H1 (cell line): Measurements from ENCODE around the gene S100A16. TPM values are rescaled to one million over a fixed set of nuclear protein-coding genes. Genes with fewer than 3 reads are reported as not detected.

Experiments
- CTCF ChIA-PET: fragments of 300-600 bp; sonication (Branson Sonifier 250); formaldehyde crosslinking; loops from one replicate; lab custom pipeline; 2021; ENCODE audit not compliant: partially characterized antibody; lab: Charles Lee
- POLR2A ChIA-PET: fragments of 300-600 bp; sonication (Branson Sonifier 250); formaldehyde crosslinking; loops from one replicate; lab custom pipeline; 2021; ENCODE audit warnings: inconsistent platforms; ENCODE audit not compliant: partially characterized antibody; lab: Charles Lee
- DNase-seq, 2 experiments: peaks; one replicate each; pipeline versions ENCODE4 v3.0.0 to v3.0.0-alpha.2; 2010 to 2022; ENCODE audit warnings: low spot score in 2 of 2, low read depth in 1 of 2, mixed read lengths in 1 of 2
- FAIRE-seq: peaks from 2 replicates; lab custom pipeline; 2011; peaks lifted over from hg19 to GRCh38; lab: Jason Lieb, UNC
- H2AFZ ChIP-seq: 2 replicates; pipeline ENCODE4 v1.8.1; 2012; ENCODE audit warnings: low read length, inconsistent platforms
- H2AK5ac ChIP-seq: 2 replicates; pipeline ENCODE4 v1.6.1; 2013; ENCODE audit warnings: low read depth, low read length
- H2BK120ac ChIP-seq: replicated peaks from 2 replicates; pipeline ENCODE3; 2013; ENCODE audit warnings: low read depth, low read length, inconsistent platforms
- H2BK12ac ChIP-seq: 2 replicates; pipeline ENCODE4 v1.6.1; 2013; ENCODE audit warnings: low read depth, low read length
- H2BK15ac ChIP-seq: 2 replicates; pipeline ENCODE4 v1.6.1; 2013; ENCODE audit warnings: low read length
- H2BK20ac ChIP-seq: 2 replicates; pipeline ENCODE4 v1.6.1; 2013; ENCODE audit warnings: low read length
- H2BK5ac ChIP-seq: 2 replicates; pipeline ENCODE4 v1.6.1; 2013; ENCODE audit warnings: low read depth, low read length
- H3K14ac ChIP-seq: 2 replicates; pipeline ENCODE4 v1.6.1; 2013; ENCODE audit warnings: inconsistent platforms; ENCODE audit not compliant: insufficient read length
- H3K18ac ChIP-seq: 2 replicates; pipeline ENCODE4 v1.6.1; 2013; ENCODE audit warnings: low read length; ENCODE audit errors: extremely low read depth
- H3K23ac ChIP-seq: 2 replicates; pipeline ENCODE4 v1.6.1; 2013; ENCODE audit warnings: inconsistent platforms; ENCODE audit not compliant: insufficient read length
- H3K23me2 ChIP-seq: 2 replicates; pipeline ENCODE4 v1.6.1; 2013; ENCODE audit warnings: low read depth, low read length
- H3K27ac ChIP-seq: 2 replicates; pipeline ENCODE4 v1.6.1; 2011; ENCODE audit warnings: low read depth, low read length, inconsistent platforms
- H3K27me3 ChIP-seq, 4 experiments: replicated peaks in 1 of 4; 1 replicate in 1 of 4; 2 replicates in 3 of 4; pipeline versions ENCODE4 v1.6.1 to v1.8.1; 2011 to 2013; ENCODE audit warnings: low read length in 3 of 4, mild to moderate bottlenecking in 3 of 4, inconsistent platforms in 2 of 4, mixed read lengths in 2 of 4, moderate library complexity in 1 of 4; ENCODE audit not compliant: control insufficient read depth in 3 of 4, insufficient read depth in 3 of 4; ENCODE audit errors: extremely low read depth in 1 of 4
- H3K36me3 ChIP-seq, 4 experiments: 2 replicates each; pipeline versions ENCODE4 v1.6.1 to v1.8.1; 2011 to 2013; ENCODE audit warnings: mild to moderate bottlenecking in 4 of 4, low read length in 3 of 4, moderate library complexity in 2 of 4, control low read depth in 1 of 4, inconsistent platforms in 1 of 4; ENCODE audit not compliant: insufficient read depth in 4 of 4, control insufficient read depth in 2 of 4
- H3K4ac ChIP-seq: replicated peaks from 2 replicates; pipeline ENCODE3; 2013; ENCODE audit warnings: low read length, low read depth, mixed read lengths, inconsistent platforms; ENCODE audit not compliant: insufficient read length
- H3K4me1 ChIP-seq, 4 experiments: replicated peaks in 1 of 4; 1 replicate in 1 of 4; 2 replicates in 3 of 4; pipeline versions ENCODE4 v1.6.1 to v1.8.1; 2011 to 2013; ENCODE audit warnings: low read length in 3 of 4, inconsistent platforms in 2 of 4, mixed read lengths in 1 of 4; ENCODE audit not compliant: insufficient read depth in 4 of 4, control insufficient read depth in 3 of 4
- H3K4me2 ChIP-seq, 2 experiments: 2 replicates each; pipeline versions ENCODE4 v1.6.1 to v1.8.1; 2011 to 2013; ENCODE audit warnings: low read depth in 2 of 2, low read length in 2 of 2, control low read depth in 1 of 2, inconsistent platforms in 1 of 2, mild to moderate bottlenecking in 1 of 2; ENCODE audit not compliant: insufficient read depth in 1 of 2
- H3K4me3 ChIP-seq, 4 experiments: fragments of 200-600, 300-600 bp in 1 of 4; sonication (generic), shearing (Covaris generic), sonication (Bioruptor Twin) in 1 of 4; 2 replicates each; pipeline versions ENCODE4 v1.5.1 to v1.8.1; 2011 to 2016; ENCODE audit warnings: low read length in 4 of 4, low read depth in 3 of 4, control low read depth in 2 of 4, inconsistent platforms in 2 of 4, mild to moderate bottlenecking in 2 of 4, mixed read lengths in 1 of 4, moderate library complexity in 1 of 4; ENCODE audit not compliant: insufficient read depth in 2 of 4; ENCODE audit errors: extremely low read depth in 1 of 4
- H3K56ac ChIP-seq: replicated peaks from 2 replicates; pipeline ENCODE3; 2013; ENCODE audit warnings: low read depth, mild to moderate bottlenecking, mixed read lengths, low read length, inconsistent platforms; ENCODE audit not compliant: insufficient read length
- H3K79me1 ChIP-seq: 2 replicates; pipeline ENCODE4 v1.6.1; 2013; ENCODE audit warnings: low read depth, low read length, control low read depth
- H3K79me2 ChIP-seq, 2 experiments: 2 replicates each; pipeline versions ENCODE4 v1.6.1 to v1.8.1; 2012 to 2013; ENCODE audit warnings: low read length in 2 of 2, mild to moderate bottlenecking in 2 of 2, inconsistent platforms in 1 of 2; ENCODE audit not compliant: insufficient read depth in 2 of 2, control insufficient read depth in 1 of 2
- H3K9ac ChIP-seq, 4 experiments: replicated peaks in 1 of 4; 1 replicate in 1 of 4; 2 replicates in 3 of 4; pipeline versions ENCODE4 v1.6.1 to v1.8.1; 2011 to 2013; ENCODE audit warnings: low read depth in 3 of 4, low read length in 3 of 4, control low read depth in 2 of 4, mild to moderate bottlenecking in 2 of 4, moderate library complexity in 2 of 4, inconsistent platforms in 1 of 4; ENCODE audit errors: extremely low read depth in 1 of 4
- H3K9me3 ChIP-seq, 2 experiments: 2 replicates each; pipeline versions ENCODE4 v1.6.1 to v1.8.1; 2012 to 2013; ENCODE audit warnings: mild to moderate bottlenecking in 2 of 2, moderate library complexity in 2 of 2, control low read depth in 1 of 2, inconsistent platforms in 1 of 2, low read depth in 1 of 2, low read length in 1 of 2, mixed read lengths in 1 of 2; ENCODE audit not compliant: insufficient read depth in 2 of 2
- H4K20me1 ChIP-seq, 2 experiments: replicated peaks in 1 of 2; 2 replicates each; pipeline versions ENCODE3 to v1.8.1; 2011 to 2013; ENCODE audit warnings: inconsistent platforms in 2 of 2, low read length in 2 of 2, mild to moderate bottlenecking in 1 of 2; ENCODE audit not compliant: insufficient read depth in 2 of 2, control insufficient read depth in 1 of 2
- H4K5ac ChIP-seq: 2 replicates; pipeline ENCODE4 v1.6.1; 2013; ENCODE audit warnings: low read length, low read depth, mixed read lengths, inconsistent platforms; ENCODE audit not compliant: insufficient read length
- H4K8ac ChIP-seq: 2 replicates; pipeline ENCODE4 v1.8.0; 2013; ENCODE audit warnings: mild to moderate bottlenecking, moderate library complexity, low read length, inconsistent platforms; ENCODE audit not compliant: insufficient read depth; ENCODE audit errors: extremely low read depth
- H4K91ac ChIP-seq: replicated peaks from 2 replicates; pipeline ENCODE3; 2013; ENCODE audit warnings: low read length, mixed read lengths, inconsistent platforms; ENCODE audit not compliant: insufficient read length
- RXRA ChIP-seq: IDR thresholded peaks from 2 replicates; pipeline ENCODE4 v1.6.1; 2011; ENCODE audit warnings: low read depth, mild to moderate bottlenecking, low read length, moderate library complexity; ENCODE audit not compliant: insufficient read depth
- TAF1 ChIP-seq: IDR thresholded peaks from 2 replicates; pipeline ENCODE4 v1.6.1; 2011; ENCODE audit warnings: mild to moderate bottlenecking, low read depth, low read length
- WGBS, 2 experiments: shearing (Covaris generic) in 1 of 2; methylation state at CpG; one replicate each; pipeline versions ENCODE4 v1.1.6 to v1.1.7; 2013 to 2015; ENCODE audit warnings: low lambda C conversion rate in 2 of 2, mixed read lengths in 2 of 2, inconsistent platforms in 1 of 2, low coverage in 1 of 2, missing lambda C conversion rate in 1 of 2; ENCODE audit not compliant: insufficient replicate concordance in 2 of 2, insufficient coverage in 1 of 2, insufficient read length in 1 of 2; ENCODE audit errors: extremely low coverage in 1 of 2, missing lambda C conversion rate in 1 of 2; 5-methylcytosine and 5-hydroxymethylcytosine counted together
- polyA plus RNA-seq, 7 experiments: library from polyadenylated mRNA; depleted of rRNA in 3 of 7; stranded (reverse) in 5 of 7; unstranded in 2 of 7; fragments of >200 nt in 5 of 7; fragments of 200-250 nt in 2 of 7; gene quantifications; 1 replicate in 5 of 7; 2 replicates in 1 of 7; 4 replicates in 1 of 7; pipeline versions ENCODE4 v1.2.1 to v1.2.3, GENCODE V29; 2011 to 2013; ENCODE audit warnings: missing spikeins in 2 of 7, mixed read lengths in 2 of 7
- total RNA-seq: library from RNA; stranded (reverse); fragmentation: NEBNext Ultra II Directional; extraction: Animal tissue kit (Norgen Biotek cat#: 25700); gene quantifications from 2 replicates; pipeline ENCODE4 v1.2.1, GENCODE V29; 2021

Gene S100A16
- total and polyA plus RNA-seq, 2 of the 8 experiments (the other 6 are each of a cell fraction or from before 2014, with no cell fraction given), result 14.9 to 61.4 TPM

DNA sequence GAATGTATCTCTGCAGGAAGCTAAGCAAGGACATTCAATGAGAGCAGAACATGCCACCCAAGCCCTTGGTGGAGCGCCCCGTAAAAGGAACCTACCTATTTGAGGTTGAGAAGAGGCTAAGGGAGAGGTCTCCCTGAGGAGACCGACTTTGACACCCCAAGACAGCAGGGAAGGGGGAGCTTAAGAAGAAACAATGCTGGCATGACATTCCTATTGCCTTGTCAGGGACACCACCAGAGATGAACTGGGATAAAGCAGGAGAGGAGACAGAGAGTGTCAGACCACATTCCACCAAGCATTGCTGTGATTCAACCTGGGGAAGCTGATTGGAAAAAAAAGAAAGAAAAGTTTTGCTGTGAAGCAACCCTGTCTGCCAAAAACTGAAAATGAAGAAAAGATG is 34.0 kb downstream of the S100A16 start:
- TF ChIP-seq RXRA (no peak), TAF1 (no peak)
- no peak overlapping the region for H2BK15ac ChIP-seq
- no peak overlapping the region for H2AFZ ChIP-seq
- peaks cover 0 to 12% of the 10 kb centered on the region in 2 experiments; a peak in 1 of 4 replicates for H3K9me3 ChIP-seq
- no peaks in the 10 kb centered on the region for H3K79me2 ChIP-seq
- DNase-seq (no peak), FAIRE-seq (no peak)
- H4K20me1 ChIP-seq, result no peaks in the 10 kb centered on the region
- H3K27me3 ChIP-seq, result no peaks in the 10 kb centered on the region
- no peaks in the 10 kb centered on the region for H3K79me1 ChIP-seq
- H3K27ac ChIP-seq, result no peak overlapping the region
- no peak overlapping the region for H2AK5ac ChIP-seq
- H3K4me1 ChIP-seq, result peaks cover 0 to 3% (median 0%) of the 10 kb centered on the region in 4 experiments; a peak in 2 of 7 replicates
- H3K56ac ChIP-seq, result no peak overlapping the region
- no peak overlapping the region for H4K8ac ChIP-seq
- H2BK20ac ChIP-seq, result no peak overlapping the region
- H3K4ac ChIP-seq, result no peak overlapping the region
- no peak overlapping the region for H3K23ac ChIP-seq
- H4K5ac ChIP-seq, result no peak overlapping the region
- H3K9ac ChIP-seq, result no peak overlapping the region
- H3K4me2 ChIP-seq, result no peak overlapping the region
- ChIA-PET POLR2A (interaction anchor here (0.9 to 3.6 kb wide), 2 partner anchors 48 to 55 kb away, joined by 3 to 20 read pairs; partner anchors contain the start of genes CHTOP and S100A13), CTCF (interaction anchor here (0.8 to 4.2 kb wide), 7 partner anchors 11 to 86 kb away, joined by 3 to 64 read pairs (median 4); partner anchors contain the start of genes S100A1, S100A13, S100A14 and S100A16)
- 77% methylated on average over 3 of the region's 3 CpGs; no CpG with 5 or more reads in 1 of the 2 experiments for WGBS, 2 experiments
- no peak overlapping the region for H2BK5ac ChIP-seq
- H3K23me2 ChIP-seq, result no peaks in the 10 kb centered on the region; the same call in 1 of the 2 replicates
- H3K14ac ChIP-seq, result no peak overlapping the region
- no peak overlapping the region for H3K4me3 ChIP-seq
- H2BK120ac ChIP-seq, result no peak overlapping the region
- no peak overlapping the region for H4K91ac ChIP-seq
- no peak overlapping the region for H3K18ac ChIP-seq
- H3K36me3 ChIP-seq, result no peaks in the 10 kb centered on the region
- H2BK12ac ChIP-seq, result 0 out of 2 replicates have a peak overlapping the region, but pooled peaks have one; percentile 70
